ENCODE results near the gene PDE3A.

Gene PDE3A

GRCh38 chr12:20368114-20368650 lies at the start of gene PDE3A:
Gene PDE3A, plus strand, starts transcription at chr12:20368537. Its CDS starts 748 bp downstream, at chr12:20369285.
- peak; percentile 63 for DNase-seq

- peak; percentile 76 for DNase-seq
Observed at GRCh38 chr12:20319366-20319765, 49.0 kb upstream of the PDE3A start.

GRCh38 chr12:20320552-20320951 lies 47.8 kb upstream of the PDE3A start:
- no peak for DNase-seq

- DNase-seq, result peak; percentile 36
Observed at GRCh38 chr12:20330826-20331505, 37.4 kb upstream of the PDE3A start.

- no peak for DNase-seq
Observed at GRCh38 chr12:20339060-20339459, 29.3 kb upstream of the PDE3A start.

- no peak for DNase-seq
Observed at GRCh38 chr12:20342111-20342510, 26.2 kb upstream of the PDE3A start.

GRCh38 chr12:20345866-20346265 lies 22.5 kb upstream of the PDE3A start:
- DNase-seq, result no peak

- no peak for DNase-seq
Observed at GRCh38 chr12:20350026-20350425, 18.3 kb upstream of the PDE3A start.

- DNase-seq, result no peak
Observed at GRCh38 chr12:20350495-20350894, 17.8 kb upstream of the PDE3A start.

GRCh38 chr12:20351406-20351805 lies 16.9 kb upstream of the PDE3A start:
- DNase-seq, result no peak

- DNase-seq, result no peak
Observed at GRCh38 chr12:20356048-20356447, 12.3 kb upstream of the PDE3A start.

- DNase-seq, result no peak
Observed at GRCh38 chr12:20360407-20360806, 7.9 kb upstream of the PDE3A start.

- no peak for DNase-seq
Observed at GRCh38 chr12:20361416-20361815, 6.9 kb upstream of the PDE3A start.

- DNase-seq, result no peak
Observed at GRCh38 chr12:20364501-20364900, 3.8 kb upstream of the PDE3A start.

GRCh38 chr12:20366776-20367409 lies 1.4 kb upstream of the PDE3A start:
- no peak for DNase-seq

- DNase-seq, result no peak
Observed at GRCh38 chr12:20367583-20368113, 689 bp upstream of the PDE3A start.

GRCh38 chr12:20368651-20369304 lies 441 bp downstream of the PDE3A start:
- DNase-seq, result no peak

GRCh38 chr12:20369305-20370013 lies 1.1 kb downstream of the PDE3A start:
- no peak for DNase-seq

GRCh38 chr12:20370014-20370386 lies 1.7 kb downstream of the PDE3A start:
- no peak for DNase-seq

GRCh38 chr12:20370866-20371519 lies 2.7 kb downstream of the PDE3A start:
- DNase-seq, result no peak

- DNase-seq, result no peak
Observed at GRCh38 chr12:20372326-20373096, 4.2 kb downstream of the PDE3A start.

- no peak for DNase-seq
Observed at GRCh38 chr12:20374795-20375194, 6.5 kb downstream of the PDE3A start.

Measured in MV-4-11 (cell line).